Transverse colon (tissue), 4 donors: ENCODE results near the gene SLC2A1. TPM values are rescaled to one million over a fixed set of nuclear protein-coding genes. Genes with fewer than 3 reads are reported as not detected.
A peak's percentile ranks its signal among the peaks of the same experiment; 100 is the strongest.

Source experiments
- DNase-seq: peaks from one replicate; pipeline ENCODE4 v3.0.0-alpha.2; 2019
- H3K27ac ChIP-seq, 4 donors: fragments of 200-600 bp; sonication (generic); 2 replicates each; pipeline ENCODE4 v1.5.1; 2016 to 2018; ENCODE audit warnings: inconsistent platforms in 4 of 4
- H3K27me3 ChIP-seq: fragments of 200-600 bp; sonication (generic); 2 replicates; pipeline ENCODE4 v1.5.1; 2017; ENCODE audit warnings: inconsistent platforms
- H3K36me3 ChIP-seq, 4 donors: fragments of 200-600 bp; sonication (generic); 2 replicates each; pipeline ENCODE4 v1.5.1; 2017 to 2019; ENCODE audit warnings: inconsistent platforms in 4 of 4
- H3K4me1 ChIP-seq, 4 donors: fragments of 200-600 bp; sonication (generic); 2 replicates each; pipeline ENCODE4 v1.5.1; 2017 to 2020; ENCODE audit warnings: inconsistent platforms in 4 of 4
- H3K4me3 ChIP-seq, 4 donors: fragments of 200-600 bp; sonication (generic); 1 replicate in 1 of 4; 2 replicates in 3 of 4; pipeline versions ENCODE4 v1.5.1 to v1.6.1; 2017 to 2019; ENCODE audit warnings: inconsistent platforms in 4 of 4
- H3K9me3 ChIP-seq, 2 donors: fragments of 200-600 bp; sonication (generic); 2 replicates each; pipeline ENCODE4 v1.5.1; 2017 to 2019; ENCODE audit warnings: inconsistent platforms in 2 of 2
- EP300 ChIP-seq: sonication (generic); formaldehyde crosslinking; IDR thresholded peaks from one replicate; pipeline ENCODE4 v1.6.1; 2017; ENCODE audit warnings: antibody characterized with exemption, low read depth
- POLR2A ChIP-seq: fragments of 450-650 bp; IDR thresholded peaks from one replicate; pipeline ENCODE4 v1.6.1; 2016; ENCODE audit warnings: antibody characterized with exemption, mild to moderate bottlenecking, moderate library complexity
- POLR2AphosphoS5 ChIP-seq, 3 donors: sonication (generic); formaldehyde crosslinking; IDR thresholded peaks; one replicate each; pipeline ENCODE4 v1.6.1; 2016; ENCODE audit warnings: antibody characterized with exemption in 3 of 3
- WGBS, 2 donors: methylation state at CpG; one replicate each; pipeline ENCODE4 v1.1.5; 2018; ENCODE audit warnings: low coverage in 1 of 2; 5-methylcytosine and 5-hydroxymethylcytosine counted together
- in situ Hi-C, 4 donors: fragments of 200-750 bp; cut with MboI; loops; one replicate each; pipeline versions ENCODE4 v1.15.0 to v1.15.1; 2017; ENCODE audit warnings: low sequenced_read_pairs in 3 of 4, low pct_ligation_motif_present in 1 of 4, low pct_unique_long_range_greater_than_20kb in 1 of 4
- intact Hi-C: fragments of 100-400 bp; cut with DNase I; formaldehyde crosslinking; loops from one replicate; pipeline ENCODE4 v1.15.1; 2023; ENCODE audit warnings: low total_unique reads
- total RNA-seq, 4 donors: library from RNA; depleted of rRNA; stranded (reverse); fragments of >200 nt; gene quantifications; one replicate each; pipeline ENCODE4 v1.1.0, GENCODE V29; 2016
- TF ChIP-seq, protein P1 (sequence below), 5 experiments: fragments of 200-600 bp in 3 of 5; fragments of 450-650 bp in 2 of 5; sonication (generic) in 3 of 5; IDR thresholded peaks; 1 replicate in 2 of 5; 2 replicates in 3 of 5; pipeline ENCODE4 v1.5.1; 2016 to 2017; ENCODE audit warnings: antibody characterized with exemption in 5 of 5, inconsistent platforms in 3 of 5, mild to moderate bottlenecking in 2 of 5, moderate library complexity in 1 of 5

Gene SLC2A1
- total RNA-seq, 4 donors from 2014 or later = 37.2 to 98.9 (median 69.1) TPM

DNA sequence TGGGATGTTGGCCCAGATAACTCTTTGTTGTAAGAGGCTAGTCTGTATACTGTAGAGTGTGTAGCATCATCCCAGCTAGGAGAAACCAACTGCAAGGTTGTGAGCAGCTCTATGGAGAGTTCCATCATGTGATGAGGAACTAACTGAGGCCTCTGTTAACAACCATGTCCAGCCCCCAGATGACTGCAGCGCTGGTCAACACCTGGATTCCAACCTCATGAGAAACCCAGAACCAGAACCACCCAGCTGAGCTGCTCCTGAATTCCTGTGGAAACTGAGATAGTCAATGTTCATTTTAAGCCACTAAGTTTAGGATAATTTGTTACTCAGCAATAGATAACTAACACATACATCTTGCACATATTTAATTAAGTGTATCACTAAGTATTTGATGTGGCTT is 41.6 kb upstream of the SLC2A1 start:
- H3K27me3 ChIP-seq = no peaks in the 10 kb centered on the region
- H3K27ac ChIP-seq = no peak overlapping the region
- intact Hi-C loops = no loop called here
- H3K4me3 ChIP-seq = no peak overlapping the region
- TF ChIP-seq POLR2AphosphoS5 (IDR thresholded peaks at IDR 0.05) (no peak), EP300 (no peak), POLR2A (no peak)
- TF ChIP-seq, protein P1, sequence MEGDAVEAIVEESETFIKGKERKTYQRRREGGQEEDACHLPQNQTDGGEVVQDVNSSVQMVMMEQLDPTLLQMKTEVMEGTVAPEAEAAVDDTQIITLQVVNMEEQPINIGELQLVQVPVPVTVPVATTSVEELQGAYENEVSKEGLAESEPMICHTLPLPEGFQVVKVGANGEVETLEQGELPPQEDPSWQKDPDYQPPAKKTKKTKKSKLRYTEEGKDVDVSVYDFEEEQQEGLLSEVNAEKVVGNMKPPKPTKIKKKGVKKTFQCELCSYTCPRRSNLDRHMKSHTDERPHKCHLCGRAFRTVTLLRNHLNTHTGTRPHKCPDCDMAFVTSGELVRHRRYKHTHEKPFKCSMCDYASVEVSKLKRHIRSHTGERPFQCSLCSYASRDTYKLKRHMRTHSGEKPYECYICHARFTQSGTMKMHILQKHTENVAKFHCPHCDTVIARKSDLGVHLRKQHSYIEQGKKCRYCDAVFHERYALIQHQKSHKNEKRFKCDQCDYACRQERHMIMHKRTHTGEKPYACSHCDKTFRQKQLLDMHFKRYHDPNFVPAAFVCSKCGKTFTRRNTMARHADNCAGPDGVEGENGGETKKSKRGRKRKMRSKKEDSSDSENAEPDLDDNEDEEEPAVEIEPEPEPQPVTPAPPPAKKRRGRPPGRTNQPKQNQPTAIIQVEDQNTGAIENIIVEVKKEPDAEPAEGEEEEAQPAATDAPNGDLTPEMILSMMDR (IDR thresholded peaks at IDR 0.05) = no peak
- no peaks in the 10 kb centered on the region for H3K36me3 ChIP-seq
- H3K4me1 ChIP-seq = peaks cover 0 to 5% (median 2%) of the 10 kb centered on the region in 4 donors
- DNase-seq = no peak
- no peaks in the 10 kb centered on the region for H3K9me3 ChIP-seq
- 94% methylated on average over 1 of the region's 1 CpG; no CpG with 5 or more reads in 1 of the 2 donors for WGBS, 2 donors
- in situ Hi-C loops = no loop called here

DNA sequence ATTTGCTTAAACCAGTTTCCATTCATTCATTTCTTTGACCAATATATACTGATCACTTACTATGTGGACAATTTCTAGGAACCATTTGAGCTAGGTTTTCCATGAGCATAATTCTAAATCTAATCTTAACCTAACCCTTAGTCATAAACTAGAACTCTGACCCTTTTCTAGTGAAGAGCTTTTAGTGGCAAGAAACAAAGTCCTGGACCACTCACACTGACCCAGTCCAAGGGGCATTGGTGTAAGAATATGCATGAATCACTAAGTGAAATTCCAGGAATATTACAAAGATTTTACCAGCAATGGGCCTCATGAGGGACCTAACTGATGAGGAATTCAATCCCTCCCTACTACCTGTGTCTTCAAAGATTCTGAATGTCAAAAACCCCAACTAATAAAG is 40.6 kb upstream of the SLC2A1 start:
- TF ChIP-seq EP300 (no peak), POLR2A (no peak), POLR2AphosphoS5 (IDR thresholded peaks at IDR 0.05) (no peak)
- TF ChIP-seq, protein P1 (IDR thresholded peaks at IDR 0.05) = no peak
- Histone ChIP-seq H3K9me3 (no peaks in the 10 kb centered on the region), H3K36me3 (no peaks in the 10 kb centered on the region), H3K4me1 (peaks cover 0 to 5% (median 2%) of the 10 kb centered on the region in 4 donors), H3K27ac (no peak overlapping the region), H3K27me3 (no peaks in the 10 kb centered on the region), H3K4me3 (no peak overlapping the region)
- no peak for DNase-seq
- in situ Hi-C loops (no loop called here), intact Hi-C loops (no loop called here)

DNA sequence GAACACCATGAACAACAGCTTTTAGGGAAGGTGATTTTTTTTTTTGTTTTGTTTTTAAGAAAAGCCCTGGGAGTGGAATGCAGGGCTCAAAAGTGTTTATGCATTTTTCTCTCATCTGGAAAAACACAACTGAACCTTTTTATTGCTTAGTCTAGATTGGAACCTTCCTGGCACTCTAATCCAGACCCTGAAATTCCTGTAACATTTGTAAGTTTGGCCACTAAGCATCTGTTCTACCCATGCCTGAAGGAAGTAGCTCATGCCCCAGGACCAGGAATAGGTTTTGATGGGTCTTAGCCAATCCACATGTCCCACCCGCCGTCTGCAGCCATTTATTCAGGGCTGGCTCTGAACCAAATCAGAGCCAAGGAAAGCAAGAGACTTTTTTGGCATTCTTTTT is 39.7 kb upstream of the SLC2A1 start:
- intact Hi-C loops = no loop called here
- in situ Hi-C loops = no loop called here
- H3K27ac ChIP-seq = no peak overlapping the region
- no peaks in the 10 kb centered on the region for H3K36me3 ChIP-seq
- H3K4me3 ChIP-seq = no peak overlapping the region
- no peak for DNase-seq
- no peaks in the 10 kb centered on the region for H3K9me3 ChIP-seq
- TF ChIP-seq POLR2A (no peak), POLR2AphosphoS5 (IDR thresholded peaks at IDR 0.05) (no peak), EP300 (no peak)
- TF ChIP-seq, protein P1 (IDR thresholded peaks at IDR 0.05) = no peak
- peaks cover 0 to 5% (median 2%) of the 10 kb centered on the region in 4 donors for H3K4me1 ChIP-seq
- no peaks in the 10 kb centered on the region for H3K27me3 ChIP-seq
- WGBS, 2 donors = 65% methylated on average over 2 of the region's 2 CpGs; no CpG with 5 or more reads in 1 of the 2 donors

DNA sequence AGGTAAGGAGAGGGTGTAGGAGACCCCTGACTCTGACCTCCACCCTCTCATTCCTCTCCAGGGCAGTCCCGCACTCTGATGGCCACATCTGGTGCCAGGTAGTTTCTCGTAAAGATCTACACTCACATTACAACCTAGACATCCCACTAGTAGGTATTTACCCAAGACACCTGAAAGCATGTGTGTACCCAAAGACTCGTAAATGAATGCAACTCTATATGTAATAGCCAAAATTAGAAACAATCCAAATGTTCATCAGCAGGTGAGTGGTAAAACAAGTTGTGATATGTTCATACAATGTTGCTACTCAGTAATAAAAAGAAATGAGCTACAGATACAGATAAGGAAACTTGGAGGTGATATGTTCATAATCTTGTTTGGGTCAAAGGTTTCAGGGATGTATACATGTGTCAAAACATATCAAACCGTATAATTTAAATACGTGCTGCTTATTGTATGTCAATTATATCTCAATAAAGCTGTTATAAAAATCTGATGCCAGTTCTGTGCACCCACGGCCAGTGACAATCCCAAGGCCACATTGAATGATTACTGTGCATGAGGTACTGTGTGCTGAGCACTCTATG is 37.8 kb upstream of the SLC2A1 start:
- no peaks in the 10 kb centered on the region for H3K36me3 ChIP-seq
- H3K9me3 ChIP-seq = no peaks in the 10 kb centered on the region
- in situ Hi-C loops (no loop called here), intact Hi-C loops (no loop called here)
- peaks cover 0 to 5% (median 2%) of the 10 kb centered on the region in 4 donors for H3K4me1 ChIP-seq
- no peaks in the 10 kb centered on the region for H3K27me3 ChIP-seq
- H3K4me3 ChIP-seq = no peak overlapping the region
- 37 to 57% methylated on average over 5 to 6 of the region's 6 CpGs for WGBS, 2 donors
- DNase-seq = peak; percentile 18
- TF ChIP-seq POLR2A (no peak), POLR2AphosphoS5 (IDR thresholded peaks at IDR 0.05) (no peak), EP300 (no peak)
- TF ChIP-seq, protein P1 (IDR thresholded peaks at IDR 0.05) = no peak
- H3K27ac ChIP-seq = peak overlapping the region in 3 of 4 donors; percentile 31 to 59 (median 51)
